Upper lobe of left lung (tissue), 4 donors: Measurements from ENCODE around the gene S100A12.

Source experiments
- CTCF ChIP-seq, 6 experiments: fragments of 450-650 bp in 4 of 6; fragments of 200-600 bp in 2 of 6; sonication (generic) in 2 of 6; IDR thresholded peaks; one replicate each; pipeline ENCODE4 v1.5.1; 2016 to 2019; ENCODE audit warnings: antibody characterized with exemption in 6 of 6
- POLR2A ChIP-seq, 4 donors: fragments of 450-650 bp; IDR thresholded peaks; one replicate each; pipeline ENCODE4 v1.5.1; 2016 to 2017; ENCODE audit warnings: antibody characterized with exemption in 4 of 4, mild to moderate bottlenecking in 2 of 4
- POLR2AphosphoS5 ChIP-seq, 2 donors: sonication (generic); formaldehyde crosslinking; IDR thresholded peaks; one replicate each; pipeline ENCODE4 v1.5.1; 2017; ENCODE audit warnings: antibody characterized with exemption in 2 of 2

GRCh38 chr1:153397051-153397923 lies 21.9 kb upstream of the S100A12 start:
- TF ChIP-seq POLR2A (IDR thresholded peaks at IDR 0.05) (no peak), CTCF (IDR thresholded peaks at IDR 0.05) (no peak), POLR2AphosphoS5 (IDR thresholded peaks at IDR 0.05) (no peak)
